CD8-positive, alpha-beta memory T cell (primary cell): ENCODE results near the gene CCDC121. TPM values are rescaled to one million over a fixed set of nuclear protein-coding genes. Genes with fewer than 3 reads are reported as not detected.

ENCODE experiments used
- CTCF ChIA-PET: fragments of 350-600 bp; sonication (Branson Sonifier 250); formaldehyde crosslinking; loops from one replicate; lab custom pipeline; 2021; ENCODE audit warnings: antibody characterized with exemption; lab: Charles Lee
- POLR2A ChIA-PET: fragments of 350-600 bp; sonication (Branson Sonifier 250); formaldehyde crosslinking; loops from one replicate; lab custom pipeline; 2021; ENCODE audit warnings: antibody characterized with exemption; lab: Charles Lee
- DNase-seq, 5 donors: peaks; one replicate each; pipeline versions ENCODE4 v3.0.0 to v3.0.0-alpha.2; 2020 to 2022; ENCODE audit warnings: mixed read lengths in 1 of 5
- H3K27ac ChIP-seq: one replicate; pipeline ENCODE4 v1.7.0; 2013; ENCODE audit warnings: low read depth, mild to moderate bottlenecking, low read length, moderate library complexity
- H3K27me3 ChIP-seq: 2 replicates; pipeline ENCODE4 v1.7.0; 2013; ENCODE audit warnings: low read length, mild to moderate bottlenecking; ENCODE audit not compliant: insufficient read depth, poor library complexity, severe bottlenecking
- H3K36me3 ChIP-seq: 2 replicates; pipeline ENCODE4 v1.7.0; 2013; ENCODE audit warnings: mild to moderate bottlenecking, low read length, moderate library complexity; ENCODE audit not compliant: insufficient read depth
- H3K4me1 ChIP-seq: 2 replicates; pipeline ENCODE4 v1.7.0; 2013; ENCODE audit warnings: mild to moderate bottlenecking, low read length, moderate library complexity; ENCODE audit not compliant: insufficient read depth
- H3K4me3 ChIP-seq: 2 replicates; pipeline ENCODE4 v1.7.0; 2013; ENCODE audit warnings: mild to moderate bottlenecking, low read length
- H3K9me3 ChIP-seq: 2 replicates; pipeline ENCODE4 v1.7.0; 2013; ENCODE audit warnings: mild to moderate bottlenecking, low read length
- H3K27ac Mint-ChIP-seq, 8 donors: one replicate each; pipeline ENCODE4 v1.8.0; 2020 to 2021; ENCODE audit warnings: mixed read lengths in 8 of 8, mild to moderate bottlenecking in 6 of 8, inconsistent platforms in 3 of 8, moderate library complexity in 3 of 8
- H3K27me3 Mint-ChIP-seq, 2 donors: one replicate each; pipeline ENCODE4 v1.8.0; 2020 to 2021; ENCODE audit warnings: mixed read lengths in 2 of 2, mild to moderate bottlenecking in 1 of 2, moderate library complexity in 1 of 2
- H3K36me3 Mint-ChIP-seq, 3 donors: one replicate each; pipeline ENCODE4 v1.8.0; 2020 to 2021; ENCODE audit warnings: mixed read lengths in 3 of 3, inconsistent platforms in 1 of 3, mild to moderate bottlenecking in 1 of 3
- H3K4me1 Mint-ChIP-seq, 3 donors: one replicate each; pipeline ENCODE4 v1.8.0; 2020 to 2021; ENCODE audit warnings: mixed read lengths in 3 of 3, inconsistent platforms in 1 of 3, mild to moderate bottlenecking in 1 of 3
- H3K4me3 Mint-ChIP-seq, 7 donors: one replicate each; pipeline ENCODE4 v1.8.0; 2020 to 2021; ENCODE audit warnings: mixed read lengths in 7 of 7, mild to moderate bottlenecking in 6 of 7, moderate library complexity in 4 of 7, inconsistent platforms in 2 of 7
- H3K9me3 Mint-ChIP-seq, 5 donors: one replicate each; pipeline ENCODE4 v1.8.0; 2020 to 2022; ENCODE audit warnings: mixed read lengths in 5 of 5, mild to moderate bottlenecking in 3 of 5, moderate library complexity in 2 of 5, inconsistent platforms in 1 of 5
- polyA plus RNA-seq: library from polyadenylated mRNA; unstranded; fragments of 300-500 nt; fragmentation: Illumina TruSeq; gene quantifications from one replicate; pipeline ENCODE4 v1.2.3, GENCODE V29; 2021
- total RNA-seq, 2 experiments: library from RNA; stranded (reverse); gene quantifications; one replicate each; pipeline ENCODE4 v1.2.3, GENCODE V29; 2021

CCDC121 gene
- total and polyA plus RNA-seq, 3 experiments from 2014 or later = 0.20 to 0.62 (median 0.58) TPM

GRCh38 chr2:27587025-27587424, 41.8 kb downstream of the CCDC121 start:
- POLR2A ChIA-PET = no interaction called here
- peaks cover 50% of the 10 kb centered on the region for H3K4me1 ChIP-seq
- H3K9me3 ChIP-seq = no peaks in the 10 kb centered on the region
- H3K27ac ChIP-seq = no peak overlapping the region
- H3K27me3 Mint-ChIP-seq = peaks cover 0 to 2% of the 10 kb centered on the region in 2 donors
- peak overlapping the region in 5 of 8 donors; percentile 3 to 64 (median 34) for H3K27ac Mint-ChIP-seq
- H3K36me3 ChIP-seq = no peaks in the 10 kb centered on the region
- peak overlapping the region; percentile 2 to 76 (median 45) for H3K4me3 Mint-ChIP-seq
- H3K36me3 Mint-ChIP-seq = peaks cover 7 to 30% (median 24%) of the 10 kb centered on the region in 3 donors
- peaks cover 64 to 80% (median 78%) of the 10 kb centered on the region in 3 donors for H3K4me1 Mint-ChIP-seq
- no peak for DNase-seq
- H3K27me3 ChIP-seq = no peaks in the 10 kb centered on the region
- CTCF ChIA-PET = no interaction called here
- H3K4me3 ChIP-seq = no peak overlapping the region
- peaks cover 10 to 17% (median 14%) of the 10 kb centered on the region in 5 donors for H3K9me3 Mint-ChIP-seq

GRCh38 chr2:27584597-27584996, 44.2 kb downstream of the CCDC121 start:
- peaks cover 0 to 4% (median 3%) of the 10 kb centered on the region in 5 donors for H3K9me3 Mint-ChIP-seq
- Histone ChIP-seq H3K27me3 (no peaks in the 10 kb centered on the region), H3K9me3 (no peaks in the 10 kb centered on the region), H3K4me1 (peaks cover 50% of the 10 kb centered on the region), H3K36me3 (no peaks in the 10 kb centered on the region), H3K27ac (peak overlapping the region; percentile 92), H3K4me3 (peak overlapping the region; percentile 96)
- CTCF ChIA-PET = interaction anchor here (2.1 kb wide), 1 partner anchor 12 kb away, joined by 7 read pairs; no protein-coding TSS in a partner anchor
- peak overlapping the region; percentile 0 to 94 (median 41) for H3K27ac Mint-ChIP-seq
- POLR2A ChIA-PET = no interaction called here
- H3K27me3 Mint-ChIP-seq = peaks cover 0 to 2% of the 10 kb centered on the region in 2 donors
- H3K36me3 Mint-ChIP-seq = peaks cover 0 to 19% (median 10%) of the 10 kb centered on the region in 3 donors
- peak overlapping the region; percentile 71 to 99 (median 94) for H3K4me3 Mint-ChIP-seq
- no peak for DNase-seq
- H3K4me1 Mint-ChIP-seq = peaks cover 66 to 80% (median 71%) of the 10 kb centered on the region in 3 donors

GRCh38 chr2:27583390-27583915, 45.4 kb downstream of the CCDC121 start:
- Histone ChIP-seq H3K4me1 (peaks cover 50% of the 10 kb centered on the region), H3K36me3 (no peaks in the 10 kb centered on the region), H3K27ac (peak overlapping the region; percentile 92), H3K9me3 (no peaks in the 10 kb centered on the region), H3K27me3 (no peaks in the 10 kb centered on the region), H3K4me3 (peak overlapping the region; percentile 96)
- Mint-ChIP-seq H3K4me3 (peak overlapping the region; percentile 94 to 99 (median 94)), H3K4me1 (peaks cover 64 to 69% (median 64%) of the 10 kb centered on the region in 3 donors), H3K36me3 (peaks cover 1 to 17% (median 5%) of the 10 kb centered on the region in 3 donors), H3K9me3 (no peaks in the 10 kb centered on the region), H3K27ac (peak overlapping the region; percentile 91 to 99 (median 97)), H3K27me3 (peaks cover 0 to 2% of the 10 kb centered on the region in 2 donors)
- ChIA-PET POLR2A (no interaction called here), CTCF (no interaction called here)
- no peak for DNase-seq

GRCh38 chr2:27582695-27583389, 46.0 kb downstream of the CCDC121 start, which contains the start of gene ZNF512:
ZNF512 (plus strand) TSS chr2:27583042; CDS start chr2:27583113, 71 bp downstream.
- ChIA-PET CTCF (no interaction called here), POLR2A (interaction anchor here (0.7 kb wide), 1 partner anchor 154 kb away, joined by 3 read pairs; the partner anchor contains the start of gene NRBP1)

DNA sequence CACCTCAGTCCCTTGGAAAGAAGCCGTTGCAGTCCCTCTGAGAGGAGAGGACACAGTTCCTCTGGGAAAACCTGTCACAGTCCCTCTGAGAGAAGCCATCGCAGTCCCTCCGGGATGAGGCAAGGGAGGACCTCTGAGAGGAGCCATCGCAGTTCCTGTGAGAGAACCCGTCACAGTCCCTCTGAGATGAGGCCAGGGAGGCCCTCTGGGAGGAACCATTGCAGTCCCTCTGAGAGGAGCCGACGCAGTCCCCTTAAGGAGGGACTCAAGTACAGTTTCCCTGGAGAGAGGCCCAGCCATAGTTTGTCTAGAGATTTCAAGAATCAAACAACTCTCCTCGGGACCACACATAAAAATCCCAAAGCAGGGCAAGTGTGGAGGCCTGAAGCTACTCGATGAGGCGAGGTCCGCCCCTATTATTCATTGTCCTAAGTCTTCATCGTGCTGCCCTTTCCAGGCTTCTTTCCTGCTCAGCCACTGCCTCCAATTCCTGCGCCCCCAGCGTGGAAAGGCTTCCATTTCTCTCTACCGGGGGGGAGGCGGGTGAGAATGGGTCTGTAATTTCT, 46.6 kb downstream of the CCDC121 start:
- Histone ChIP-seq H3K27me3 (no peaks in the 10 kb centered on the region), H3K27ac (peak overlapping the region; percentile 92), H3K4me1 (peaks cover 48% of the 10 kb centered on the region), H3K4me3 (peak overlapping the region; percentile 96), H3K9me3 (no peaks in the 10 kb centered on the region), H3K36me3 (no peaks in the 10 kb centered on the region)
- peaks cover 54 to 59% (median 55%) of the 10 kb centered on the region in 3 donors for H3K4me1 Mint-ChIP-seq
- peak overlapping the region; percentile 91 to 99 (median 97) for H3K27ac Mint-ChIP-seq
- POLR2A ChIA-PET = interaction anchor here (0.7 kb wide), 1 partner anchor 154 kb away, joined by 3 read pairs; the partner anchor contains the start of gene NRBP1
- peak in 1 of 5 donors; percentile 1 for DNase-seq
- peak overlapping the region; percentile 94 to 99 (median 94) for H3K4me3 Mint-ChIP-seq
- CTCF ChIA-PET = no interaction called here
- peaks cover 0 to 13% (median 1%) of the 10 kb centered on the region in 3 donors for H3K36me3 Mint-ChIP-seq
- H3K27me3 Mint-ChIP-seq = peaks cover 0 to 3% of the 10 kb centered on the region in 2 donors
- H3K9me3 Mint-ChIP-seq = peaks cover 0 to 5% (median 0%) of the 10 kb centered on the region in 5 donors

More at GRCh38 chr2:27582695-27583389, 46.0 kb downstream of the CCDC121 start, which contains the start of gene ZNF512:
- Mint-ChIP-seq H3K4me3 (peak within 1 kb of the TSS; percentile 94 to 99 (median 94)), H3K4me1 (peaks cover 58 to 63% (median 58%) of the 10 kb centered on the region in 3 donors), H3K36me3 (peaks cover under 1 to 15% (median 1%) of the 10 kb centered on the region in 3 donors), H3K27me3 (peaks cover 0 to 2% of the 10 kb centered on the region in 2 donors), H3K27ac (peak within 1 kb of the TSS; percentile 91 to 99 (median 97)), H3K9me3 (peaks cover 0 to 2% (median 0%) of the 10 kb centered on the region in 5 donors)
- DNase-seq = peak; percentile 53 to 86 (median 77)
- Histone ChIP-seq H3K27me3 (no peaks in the 10 kb centered on the region), H3K36me3 (no peaks in the 10 kb centered on the region), H3K4me1 (peaks cover 50% of the 10 kb centered on the region), H3K9me3 (no peaks in the 10 kb centered on the region), H3K4me3 (peak within 1 kb of the TSS; percentile 96), H3K27ac (peak within 1 kb of the TSS; percentile 92)

DNA sequence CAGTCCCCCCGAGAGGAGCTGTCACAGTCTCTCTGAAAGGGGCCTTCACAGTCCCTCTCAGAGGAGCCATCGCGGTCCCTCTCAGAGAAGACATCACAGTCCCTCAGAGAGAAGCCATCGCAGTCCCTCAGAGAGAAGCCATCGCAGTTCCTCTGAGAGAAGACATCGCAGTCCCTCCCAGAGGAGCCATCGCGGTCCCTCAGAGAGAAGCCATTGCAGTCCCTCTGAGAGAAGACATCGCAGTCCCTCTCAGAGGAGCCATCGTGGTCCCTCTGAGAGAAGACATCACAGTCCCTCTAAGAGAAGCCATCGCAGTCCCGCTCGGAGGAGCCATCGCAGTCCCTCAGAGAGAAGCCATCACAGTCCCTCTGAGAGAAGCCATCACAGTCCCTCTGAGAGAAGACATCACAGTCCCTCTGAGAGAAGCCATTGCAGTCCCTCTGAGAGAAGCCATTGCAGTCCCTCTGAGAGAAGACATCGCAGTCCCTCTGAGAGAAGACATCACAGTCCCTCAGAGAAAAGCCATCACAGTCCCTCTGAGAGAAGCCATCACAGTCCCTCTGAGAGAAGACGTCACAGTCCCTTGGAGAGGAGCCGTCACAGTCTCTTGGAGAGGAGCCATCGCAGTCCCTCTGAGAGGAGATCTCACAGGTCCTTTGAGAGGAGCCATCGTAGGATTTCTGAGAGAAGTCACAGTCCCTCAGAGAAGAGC, 47.2 kb downstream of the CCDC121 start:
- Mint-ChIP-seq H3K9me3 (peaks cover 0 to 5% (median 0%) of the 10 kb centered on the region in 5 donors), H3K36me3 (peaks cover 0 to 10% (median 1%) of the 10 kb centered on the region in 3 donors), H3K27me3 (peaks cover 0 to 3% of the 10 kb centered on the region in 2 donors), H3K27ac (peak overlapping the region in 7 of 8 donors; percentile 93 to 99 (median 96)), H3K4me3 (peak overlapping the region; percentile 94 to 99 (median 94)), H3K4me1 (peaks cover 48 to 52% (median 49%) of the 10 kb centered on the region in 3 donors)
- ChIA-PET CTCF (no interaction called here), POLR2A (no interaction called here)
- Histone ChIP-seq H3K36me3 (no peaks in the 10 kb centered on the region), H3K27ac (no peak overlapping the region), H3K4me1 (peaks cover 42% of the 10 kb centered on the region), H3K9me3 (no peaks in the 10 kb centered on the region), H3K4me3 (no peak overlapping the region), H3K27me3 (no peaks in the 10 kb centered on the region)
- DNase-seq = no peak
